SK-N-SH treated with all-trans-retinoic acid at 6 μM for 48 hours (cell line): ENCODE measurements around the gene SHC3.

ENCODE experiments used
- ATAC-seq: fragments of 200-7000 bp; cut with Tn5 transposase; 3 replicates; pipeline ENCODE4 v1.9.1; 2020; ENCODE audit warnings: mild to moderate bottlenecking, moderate library complexity
- ARNTL ChIP-seq: fragments of 450-650 bp; formaldehyde crosslinking; IDR thresholded peaks from 2 replicates; pipeline ENCODE4 v1.5.0; 2020; ENCODE audit warnings: low read depth, mild to moderate bottlenecking, moderate library complexity, borderline replicate concordance
- BACH2 ChIP-seq: fragments of 250-450 bp; sonication (Bioruptor Pico); IDR thresholded peaks from 2 replicates; pipeline ENCODE4 v1.9.0; 2021; ENCODE audit warnings: mild to moderate bottlenecking, borderline replicate concordance
- CSDC2 ChIP-seq: fragments of 250-450 bp; sonication (Bioruptor Pico); IDR thresholded peaks from 2 replicates; pipeline ENCODE4 v1.5.0; 2020; ENCODE audit warnings: mild to moderate bottlenecking, moderate library complexity
- ESRRG ChIP-seq: fragments of 250-450 bp; sonication (Bioruptor Pico); IDR thresholded peaks from 2 replicates; pipeline ENCODE4 v1.6.1; 2021; ENCODE audit warnings: mild to moderate bottlenecking
- GLIS3 ChIP-seq: fragments of 250-450 bp; sonication (Bioruptor Pico); IDR thresholded peaks from 2 replicates; pipeline ENCODE4 v1.5.0; 2020; ENCODE audit warnings: mild to moderate bottlenecking, moderate library complexity
- ISL1 ChIP-seq: fragments of 250-450 bp; sonication (Bioruptor Pico); IDR thresholded peaks from 2 replicates; pipeline ENCODE4 v2.1.2; 2022; ENCODE audit warnings: mild to moderate bottlenecking, moderate library complexity
- OSR1 ChIP-seq: fragments of 250-450 bp; sonication (Bioruptor Pico); IDR thresholded peaks from 2 replicates; pipeline ENCODE4 v1.8.0; 2022; ENCODE audit warnings: moderate library complexity, mild to moderate bottlenecking, inconsistent platforms
- PPARA ChIP-seq: fragments of 250-450 bp; sonication (Bioruptor Pico); IDR thresholded peaks from 2 replicates; pipeline ENCODE4 v1.5.0; 2020; ENCODE audit warnings: mild to moderate bottlenecking, borderline replicate concordance
- RARB ChIP-seq: fragments of 250-450 bp; sonication (Bioruptor Pico); IDR thresholded peaks from 2 replicates; pipeline ENCODE4 v1.8.0; 2021; ENCODE audit warnings: mild to moderate bottlenecking, moderate library complexity
- SNAI2 ChIP-seq: fragments of 250-450 bp; sonication (Bioruptor Pico); IDR thresholded peaks from 2 replicates; pipeline ENCODE4 v1.5.0; 2020; ENCODE audit warnings: mild to moderate bottlenecking, moderate library complexity
- TCF4 ChIP-seq: fragments of 250-450 bp; sonication (Bioruptor Pico); IDR thresholded peaks from 2 replicates; pipeline ENCODE4 v1.8.0; 2021; ENCODE audit warnings: mild to moderate bottlenecking, moderate library complexity, borderline replicate concordance
- TOX ChIP-seq: fragments of 250-450 bp; sonication (Bioruptor Pico); IDR thresholded peaks from 2 replicates; pipeline ENCODE4 v1.8.0; 2021; ENCODE audit warnings: mild to moderate bottlenecking, moderate library complexity, borderline replicate concordance
- ZC3H10 ChIP-seq: fragments of 250-450 bp; sonication (Bioruptor Pico); IDR thresholded peaks from 2 replicates; pipeline ENCODE4 v1.5.1; 2021; ENCODE audit warnings: mild to moderate bottlenecking, moderate library complexity
- ZFP3 ChIP-seq: fragments of 250-450 bp; sonication (Bioruptor Pico); IDR thresholded peaks from 2 replicates; pipeline ENCODE4 v1.5.0; 2020; ENCODE audit warnings: mild to moderate bottlenecking, moderate library complexity
- ZFP30 ChIP-seq: fragments of 450-650 bp; formaldehyde crosslinking; IDR thresholded peaks from 2 replicates; pipeline ENCODE4 v1.5.0; 2022; ENCODE audit warnings: mild to moderate bottlenecking, moderate library complexity
- ZNF565 ChIP-seq: fragments of 450-650 bp; formaldehyde crosslinking; conservative IDR thresholded peaks from 2 replicates; pipeline ENCODE4 v1.5.0; 2020; ENCODE audit warnings: low read depth, mild to moderate bottlenecking, moderate library complexity
- ZNF70 ChIP-seq: fragments of 450-650 bp; formaldehyde crosslinking; IDR thresholded peaks from 2 replicates; pipeline ENCODE4 v1.5.0; 2020; ENCODE audit warnings: mild to moderate bottlenecking, moderate library complexity
- ZNF8 ChIP-seq: fragments of 450-650 bp; formaldehyde crosslinking; IDR thresholded peaks from 2 replicates; pipeline ENCODE4 v1.5.0; 2020; ENCODE audit warnings: mild to moderate bottlenecking, moderate library complexity
- TF ChIP-seq, protein P1 (sequence below): fragments of 250-450 bp; sonication (Bioruptor Pico); IDR thresholded peaks from 2 replicates; pipeline ENCODE4 v1.5.1; 2021; ENCODE audit warnings: mild to moderate bottlenecking, moderate library complexity
- TF ChIP-seq, protein P2 (sequence below): fragments of 250-450 bp; sonication (Bioruptor Pico); IDR thresholded peaks from 2 replicates; pipeline ENCODE4 v1.5.0; 2020; ENCODE audit warnings: mild to moderate bottlenecking, moderate library complexity
- TF ChIP-seq, protein P3 (sequence below): fragments of 250-450 bp; sonication (Bioruptor Pico); IDR thresholded peaks from 2 replicates; pipeline ENCODE4 v1.5.1; 2020; ENCODE audit warnings: low read depth, mild to moderate bottlenecking, moderate library complexity
- TF ChIP-seq, protein P4 (sequence below): fragments of 250-450 bp; sonication (Bioruptor Pico); IDR thresholded peaks from 2 replicates; pipeline ENCODE4 v1.8.0; 2020; ENCODE audit warnings: mild to moderate bottlenecking, moderate library complexity, borderline replicate concordance

Gene SHC3

DNA sequence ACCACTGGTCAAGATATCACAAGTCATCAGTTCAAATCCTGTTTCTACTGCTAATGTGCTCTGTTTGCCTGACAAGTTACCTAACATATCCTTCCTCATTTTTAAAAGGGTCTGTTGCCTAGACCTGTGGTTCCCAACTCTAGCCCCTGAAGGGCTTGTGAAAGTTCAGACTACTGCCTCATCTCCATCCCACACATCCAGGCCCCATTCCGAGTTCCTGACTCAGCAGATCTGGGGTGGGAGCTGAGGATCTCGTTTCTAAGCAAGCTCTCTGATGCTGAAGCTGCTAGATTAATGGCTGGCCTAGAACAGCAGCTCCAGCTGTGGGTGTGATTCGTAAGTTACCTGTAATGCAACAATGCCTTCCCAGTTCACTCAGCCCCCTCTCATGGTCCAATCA lies 154.9 kb downstream of the SHC3 start:
- ATAC-seq: no peak
- no peak for TF ChIP-seq ISL1 (CRISPR knock-in tag)
- no peak for TF ChIP-seq SNAI2
- no peak for TF ChIP-seq GLIS3
- TF ChIP-seq, protein P1, sequence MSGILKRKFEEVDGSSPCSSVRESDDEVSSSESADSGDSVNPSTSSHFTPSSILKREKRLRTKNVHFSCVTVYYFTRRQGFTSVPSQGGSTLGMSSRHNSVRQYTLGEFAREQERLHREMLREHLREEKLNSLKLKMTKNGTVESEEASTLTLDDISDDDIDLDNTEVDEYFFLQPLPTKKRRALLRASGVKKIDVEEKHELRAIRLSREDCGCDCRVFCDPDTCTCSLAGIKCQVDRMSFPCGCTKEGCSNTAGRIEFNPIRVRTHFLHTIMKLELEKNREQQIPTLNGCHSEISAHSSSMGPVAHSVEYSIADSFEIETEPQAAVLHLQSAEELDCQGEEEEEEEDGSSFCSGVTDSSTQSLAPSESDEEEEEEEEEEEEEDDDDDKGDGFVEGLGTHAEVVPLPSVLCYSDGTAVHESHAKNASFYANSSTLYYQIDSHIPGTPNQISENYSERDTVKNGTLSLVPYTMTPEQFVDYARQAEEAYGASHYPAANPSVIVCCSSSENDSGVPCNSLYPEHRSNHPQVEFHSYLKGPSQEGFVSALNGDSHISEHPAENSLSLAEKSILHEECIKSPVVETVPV (CRISPR knock-in tag): no peak
- TF ChIP-seq ZNF565 (CRISPR knock-in tag): no peak
- TF ChIP-seq CSDC2 (CRISPR knock-in tag): no peak
- TF ChIP-seq, protein P2, sequence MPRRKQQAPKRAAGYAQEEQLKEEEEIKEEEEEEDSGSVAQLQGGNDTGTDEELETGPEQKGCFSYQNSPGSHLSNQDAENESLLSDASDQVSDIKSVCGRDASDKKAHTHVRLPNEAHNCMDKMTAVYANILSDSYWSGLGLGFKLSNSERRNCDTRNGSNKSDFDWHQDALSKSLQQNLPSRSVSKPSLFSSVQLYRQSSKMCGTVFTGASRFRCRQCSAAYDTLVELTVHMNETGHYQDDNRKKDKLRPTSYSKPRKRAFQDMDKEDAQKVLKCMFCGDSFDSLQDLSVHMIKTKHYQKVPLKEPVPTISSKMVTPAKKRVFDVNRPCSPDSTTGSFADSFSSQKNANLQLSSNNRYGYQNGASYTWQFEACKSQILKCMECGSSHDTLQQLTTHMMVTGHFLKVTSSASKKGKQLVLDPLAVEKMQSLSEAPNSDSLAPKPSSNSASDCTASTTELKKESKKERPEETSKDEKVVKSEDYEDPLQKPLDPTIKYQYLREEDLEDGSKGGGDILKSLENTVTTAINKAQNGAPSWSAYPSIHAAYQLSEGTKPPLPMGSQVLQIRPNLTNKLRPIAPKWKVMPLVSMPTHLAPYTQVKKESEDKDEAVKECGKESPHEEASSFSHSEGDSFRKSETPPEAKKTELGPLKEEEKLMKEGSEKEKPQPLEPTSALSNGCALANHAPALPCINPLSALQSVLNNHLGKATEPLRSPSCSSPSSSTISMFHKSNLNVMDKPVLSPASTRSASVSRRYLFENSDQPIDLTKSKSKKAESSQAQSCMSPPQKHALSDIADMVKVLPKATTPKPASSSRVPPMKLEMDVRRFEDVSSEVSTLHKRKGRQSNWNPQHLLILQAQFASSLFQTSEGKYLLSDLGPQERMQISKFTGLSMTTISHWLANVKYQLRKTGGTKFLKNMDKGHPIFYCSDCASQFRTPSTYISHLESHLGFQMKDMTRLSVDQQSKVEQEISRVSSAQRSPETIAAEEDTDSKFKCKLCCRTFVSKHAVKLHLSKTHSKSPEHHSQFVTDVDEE (CRISPR knock-in tag): no peak
- TF ChIP-seq ESRRG (CRISPR knock-in tag): no peak
- TF ChIP-seq ZNF8 (CRISPR knock-in tag): no peak
- no peak for TF ChIP-seq ARNTL (CRISPR knock-in tag)
- TF ChIP-seq BACH2: no peak
- TF ChIP-seq OSR1: no peak
- no peak for TF ChIP-seq TOX
- TF ChIP-seq, all 23 proteins: peak for 0

DNA sequence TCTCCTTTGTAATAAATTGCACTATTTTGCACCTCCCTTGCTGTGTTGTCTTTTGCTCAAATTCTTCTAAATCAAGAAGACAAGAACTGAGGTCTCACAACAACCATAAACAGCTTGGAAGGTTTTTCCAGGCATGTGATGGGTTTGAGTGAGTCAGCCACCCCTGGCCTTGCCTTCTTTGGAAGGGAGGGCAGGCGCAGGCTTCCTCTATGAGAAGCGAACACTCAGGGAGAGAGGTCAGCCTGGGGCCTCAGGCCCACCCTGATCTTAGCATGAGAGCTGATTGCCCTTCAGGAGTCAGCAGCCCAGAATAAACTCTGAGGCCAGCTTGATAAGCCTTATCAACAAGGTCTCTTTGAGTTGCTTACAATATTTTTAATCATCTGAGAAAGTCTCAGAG lies 155.7 kb downstream of the SHC3 start:
- peak; percentile 77 for ATAC-seq
- TF ChIP-seq TCF4 (CRISPR knock-in tag) (no peak), TOX (no peak), ZNF8 (CRISPR knock-in tag) (no peak), ZNF565 (CRISPR knock-in tag) (no peak), ZFP3 (CRISPR knock-in tag) (no peak), ISL1 (CRISPR knock-in tag) (no peak), ZNF70 (CRISPR knock-in tag) (no peak), CSDC2 (CRISPR knock-in tag) (no peak), BACH2 (no peak), ARNTL (CRISPR knock-in tag) (no peak), SNAI2 (no peak), PPARA (no peak), ESRRG (CRISPR knock-in tag) (no peak), OSR1 (no peak)
- TF ChIP-seq, protein P1 (CRISPR knock-in tag): no peak
- TF ChIP-seq, protein P3, sequence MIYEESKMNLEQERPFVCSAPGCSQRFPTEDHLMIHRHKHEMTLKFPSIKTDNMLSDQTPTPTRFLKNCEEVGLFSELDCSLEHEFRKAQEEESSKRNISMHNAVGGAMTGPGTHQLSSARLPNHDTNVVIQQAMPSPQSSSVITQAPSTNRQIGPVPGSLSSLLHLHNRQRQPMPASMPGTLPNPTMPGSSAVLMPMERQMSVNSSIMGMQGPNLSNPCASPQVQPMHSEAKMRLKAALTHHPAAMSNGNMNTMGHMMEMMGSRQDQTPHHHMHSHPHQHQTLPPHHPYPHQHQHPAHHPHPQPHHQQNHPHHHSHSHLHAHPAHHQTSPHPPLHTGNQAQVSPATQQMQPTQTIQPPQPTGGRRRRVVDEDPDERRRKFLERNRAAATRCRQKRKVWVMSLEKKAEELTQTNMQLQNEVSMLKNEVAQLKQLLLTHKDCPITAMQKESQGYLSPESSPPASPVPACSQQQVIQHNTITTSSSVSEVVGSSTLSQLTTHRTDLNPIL (CRISPR knock-in tag): no peak
- TF ChIP-seq, protein P4, sequence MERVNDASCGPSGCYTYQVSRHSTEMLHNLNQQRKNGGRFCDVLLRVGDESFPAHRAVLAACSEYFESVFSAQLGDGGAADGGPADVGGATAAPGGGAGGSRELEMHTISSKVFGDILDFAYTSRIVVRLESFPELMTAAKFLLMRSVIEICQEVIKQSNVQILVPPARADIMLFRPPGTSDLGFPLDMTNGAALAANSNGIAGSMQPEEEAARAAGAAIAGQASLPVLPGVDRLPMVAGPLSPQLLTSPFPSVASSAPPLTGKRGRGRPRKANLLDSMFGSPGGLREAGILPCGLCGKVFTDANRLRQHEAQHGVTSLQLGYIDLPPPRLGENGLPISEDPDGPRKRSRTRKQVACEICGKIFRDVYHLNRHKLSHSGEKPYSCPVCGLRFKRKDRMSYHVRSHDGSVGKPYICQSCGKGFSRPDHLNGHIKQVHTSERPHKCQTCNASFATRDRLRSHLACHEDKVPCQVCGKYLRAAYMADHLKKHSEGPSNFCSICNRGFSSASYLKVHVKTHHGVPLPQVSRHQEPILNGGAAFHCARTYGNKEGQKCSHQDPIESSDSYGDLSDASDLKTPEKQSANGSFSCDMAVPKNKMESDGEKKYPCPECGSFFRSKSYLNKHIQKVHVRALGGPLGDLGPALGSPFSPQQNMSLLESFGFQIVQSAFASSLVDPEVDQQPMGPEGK (CRISPR knock-in tag): no peak
- TF ChIP-seq, all 23 proteins: peak for 0

DNA sequence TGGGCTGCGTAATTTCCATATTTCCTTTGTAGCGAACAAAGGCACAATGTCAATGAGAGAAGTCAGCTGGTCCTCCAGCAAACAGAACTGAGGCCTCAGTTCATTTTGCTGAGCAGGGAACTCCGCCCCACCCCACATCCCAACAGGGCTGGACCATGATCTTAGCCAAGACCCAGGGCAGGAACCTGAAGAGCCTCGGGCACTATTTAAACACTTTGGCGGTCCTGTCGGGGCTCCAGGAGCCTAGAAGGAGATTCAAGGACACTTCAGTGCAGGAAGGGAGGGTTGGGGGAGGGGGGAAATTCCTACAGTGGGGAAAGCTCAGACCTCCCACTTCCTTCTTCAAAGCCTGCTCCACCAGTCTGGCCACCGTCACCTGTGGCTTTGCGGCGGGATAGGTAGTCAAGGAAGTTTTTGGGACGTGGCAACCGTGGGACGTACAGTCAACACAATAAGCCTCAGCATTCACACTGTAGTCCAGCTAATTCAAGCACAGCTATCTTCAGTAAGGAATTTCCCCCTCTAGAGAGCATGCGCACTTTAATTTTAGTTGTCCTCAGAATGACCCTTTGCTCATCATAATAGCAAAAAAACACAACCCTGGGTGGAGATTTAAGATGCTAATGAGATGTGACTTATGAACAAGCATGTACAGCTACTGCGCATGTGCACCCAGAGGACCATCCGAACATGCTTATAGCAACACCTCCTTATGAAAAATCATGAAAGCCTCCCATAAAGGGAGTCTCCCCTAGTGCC lies 156.4 kb downstream of the SHC3 start:
- ATAC-seq: peak; percentile 28
- TF ChIP-seq ZNF565 (CRISPR knock-in tag) (no peak), ZC3H10 (CRISPR knock-in tag) (no peak), PPARA (no peak), ZFP3 (CRISPR knock-in tag) (no peak), ZNF8 (CRISPR knock-in tag) (no peak), ZFP30 (CRISPR knock-in tag) (no peak), TOX (no peak), CSDC2 (CRISPR knock-in tag) (no peak), ZNF70 (CRISPR knock-in tag) (no peak), RARB (CRISPR knock-in tag) (no peak), TCF4 (CRISPR knock-in tag) (no peak)
- TF ChIP-seq, protein P2 (CRISPR knock-in tag): no peak
- TF ChIP-seq, protein P1 (CRISPR knock-in tag): no peak
